Femur (tissue), 1 donor: ENCODE measurements around the gene GPC6.

Experiments used
- DNase-seq: peaks from one replicate; pipeline ENCODE4 v3.0.0-alpha.2; 2017

The GPC6 gene

DNA sequence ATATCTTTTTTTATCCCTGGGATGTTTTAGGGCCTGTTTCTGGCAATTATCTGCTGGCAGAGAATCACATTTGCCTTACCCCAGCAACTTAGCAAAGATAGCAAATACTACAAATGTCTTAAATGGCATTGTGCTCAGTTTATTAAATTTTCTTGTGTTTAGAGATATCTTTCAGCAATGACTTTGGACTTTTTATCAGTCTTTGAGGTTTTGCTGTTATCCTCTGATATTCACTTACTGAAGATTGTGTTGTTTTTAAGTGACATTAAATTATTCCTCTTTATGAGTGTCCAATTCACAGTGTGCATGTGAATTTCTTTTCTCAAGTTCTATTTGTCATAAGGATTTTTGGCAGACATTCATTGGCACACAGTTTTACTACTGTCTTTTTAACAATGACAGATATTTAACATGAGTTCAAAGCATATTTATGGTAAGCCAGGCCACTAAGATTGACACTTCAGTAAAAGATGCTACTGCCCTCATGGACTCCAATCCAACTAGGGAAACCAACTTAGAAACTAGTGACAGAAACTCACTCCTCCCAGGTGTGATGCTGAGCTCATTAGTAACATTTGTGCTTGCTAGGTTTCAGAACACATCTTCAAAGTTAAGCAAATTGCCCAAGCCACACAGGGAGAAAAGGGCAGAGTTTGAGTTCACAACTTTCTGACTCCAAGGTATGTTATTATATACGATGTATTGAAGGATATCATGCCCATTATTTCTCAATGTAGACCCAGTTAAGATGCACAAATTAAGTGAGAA is 481.9 kb downstream of the GPC6 start:
- DNase-seq = no peak

DNA sequence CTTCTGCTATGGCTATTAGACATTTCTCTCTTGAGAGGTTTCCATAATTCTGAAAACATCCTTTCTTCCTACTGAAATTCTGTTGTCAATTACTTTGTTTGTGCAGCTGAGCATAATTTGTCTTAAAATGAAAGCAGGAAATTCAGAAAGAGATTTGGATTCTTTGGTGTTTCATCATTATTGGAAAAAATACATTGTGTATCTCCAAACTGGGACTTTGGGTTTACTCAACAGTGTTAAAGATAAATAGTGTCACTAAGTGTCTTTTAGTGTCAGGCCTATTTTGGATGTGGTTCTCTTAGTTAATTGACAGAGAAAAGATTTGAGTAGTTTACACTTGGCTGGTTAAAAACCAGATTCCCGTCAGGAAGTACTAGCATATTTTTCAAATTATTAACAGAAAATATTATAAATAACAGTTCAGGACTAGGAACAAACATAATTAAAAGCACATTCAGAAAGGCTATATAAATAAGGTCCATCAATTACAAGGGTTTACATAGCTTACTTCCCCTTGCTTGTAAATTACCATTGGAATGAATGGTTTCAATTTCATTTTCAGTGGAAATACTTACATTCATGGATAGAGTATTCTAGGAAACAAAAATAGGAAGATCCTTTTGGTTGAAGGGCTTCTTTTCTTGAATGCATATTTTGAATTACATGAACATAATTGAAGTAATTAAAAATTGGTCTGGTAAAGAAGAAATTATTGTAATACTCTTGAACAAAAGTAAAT is 483.1 kb downstream of the GPC6 start:
- DNase-seq = no peak

DNA sequence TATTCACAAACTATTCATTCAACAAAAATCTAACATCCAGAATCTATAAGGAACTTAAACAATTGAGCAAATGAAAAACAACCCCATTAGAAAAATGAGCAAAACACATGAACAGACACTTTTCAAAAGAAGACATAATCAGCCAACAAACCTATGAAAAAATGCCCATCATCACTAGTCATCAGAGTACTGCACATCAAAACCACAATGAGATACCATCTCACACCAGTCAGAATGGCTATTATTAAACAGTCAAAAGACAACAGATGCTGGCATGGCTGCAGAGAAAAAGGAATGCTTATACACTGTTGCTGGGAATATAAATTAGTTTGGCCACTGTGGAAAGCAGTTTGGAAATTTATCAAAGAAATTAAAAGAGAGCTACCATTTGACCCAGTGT is 487.6 kb downstream of the GPC6 start:
- no peak for DNase-seq

DNA sequence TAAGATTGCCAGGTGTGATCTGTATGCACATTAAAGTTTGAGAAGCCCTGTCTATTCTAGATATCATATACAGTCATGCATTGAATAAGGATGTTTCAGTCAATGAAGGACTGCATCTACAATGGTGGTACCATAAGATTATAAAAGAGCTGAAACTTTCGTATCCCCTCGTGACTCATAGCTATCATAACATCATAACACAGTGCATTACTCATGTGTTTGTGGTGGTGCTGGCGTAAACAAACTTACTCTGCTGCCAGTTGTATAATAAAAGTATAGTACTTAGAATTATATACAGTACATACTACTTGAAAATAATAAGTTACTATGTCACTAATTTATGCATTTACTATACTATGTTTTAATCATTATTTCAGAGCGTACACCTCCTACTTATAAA is 489.3 kb downstream of the GPC6 start:
- no peak for DNase-seq

DNA sequence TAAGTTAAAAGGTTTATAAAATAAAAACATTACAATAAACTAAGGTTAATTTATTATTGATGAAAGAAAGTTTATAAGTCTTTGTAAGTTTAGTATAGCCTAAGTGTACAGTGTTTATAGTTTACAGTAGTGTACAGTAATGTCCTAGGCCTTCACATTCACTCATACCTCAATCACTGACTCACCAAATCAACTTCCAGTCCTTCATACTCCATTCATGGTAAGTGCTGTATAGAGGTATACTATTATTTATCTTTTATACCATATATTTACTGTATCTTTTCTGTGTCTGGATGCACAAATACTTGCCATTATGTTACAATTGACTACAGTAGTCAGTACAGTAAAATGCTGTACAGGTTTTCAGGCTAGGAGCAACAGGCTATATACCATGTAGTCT is 490.0 kb downstream of the GPC6 start:
- no peak for DNase-seq

DNA sequence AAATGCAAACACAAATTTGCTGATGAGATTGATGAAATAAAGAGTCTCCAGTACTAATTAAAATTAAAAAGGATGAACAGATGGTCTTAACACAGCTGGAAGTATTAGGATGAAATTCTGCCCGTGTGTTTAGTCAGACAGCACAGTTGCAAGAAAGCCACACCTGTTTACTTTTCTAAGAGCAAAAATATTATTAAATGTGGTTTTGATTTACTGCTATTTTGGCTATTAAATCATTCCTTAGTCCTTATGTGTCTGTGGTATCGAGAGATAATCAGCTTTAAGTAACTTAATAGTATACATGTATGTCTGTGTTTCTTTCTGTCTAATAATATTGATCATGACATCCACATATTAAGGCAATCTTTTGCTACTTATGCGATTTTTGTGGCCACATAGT is 494.9 kb downstream of the GPC6 start:
- DNase-seq = no peak

DNA sequence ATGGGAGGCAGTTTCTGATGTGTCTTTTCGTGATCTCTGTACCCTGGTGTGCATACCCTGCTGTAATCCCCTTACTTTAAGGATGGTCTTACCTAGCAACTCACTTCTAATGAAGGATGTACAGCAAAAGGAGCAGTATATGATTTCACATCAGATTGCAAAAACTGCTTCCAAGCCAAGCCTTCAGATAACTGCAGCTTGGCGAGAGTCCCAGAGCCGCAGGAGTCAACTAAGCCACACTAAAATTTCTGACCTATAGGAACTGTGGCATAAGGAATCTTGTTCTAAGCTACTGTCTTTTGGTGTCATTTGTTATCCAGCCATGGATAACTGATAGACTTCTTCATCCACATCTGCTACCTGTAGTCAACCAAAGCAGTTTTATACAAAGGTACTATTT is 496.7 kb downstream of the GPC6 start:
- no peak for DNase-seq

DNA sequence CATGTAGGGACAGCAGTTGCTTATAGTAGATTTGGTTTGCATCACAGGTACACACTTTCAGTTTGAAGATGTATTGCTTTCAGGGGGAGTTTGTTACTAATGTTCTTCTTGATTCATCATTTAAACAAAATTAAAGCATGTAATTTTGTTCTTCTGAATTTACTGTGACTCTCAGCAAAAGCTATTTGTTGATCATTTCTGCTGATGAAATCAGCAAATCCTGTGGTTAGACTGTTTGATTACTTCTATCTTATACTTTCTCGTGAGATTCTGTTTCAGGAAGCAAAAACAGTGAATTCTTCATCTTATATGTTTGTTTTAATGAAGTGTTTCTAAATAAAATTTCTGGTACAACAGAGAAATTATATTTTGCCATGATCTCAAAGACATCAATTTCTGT is 497.6 kb downstream of the GPC6 start:
- no peak for DNase-seq

DNA sequence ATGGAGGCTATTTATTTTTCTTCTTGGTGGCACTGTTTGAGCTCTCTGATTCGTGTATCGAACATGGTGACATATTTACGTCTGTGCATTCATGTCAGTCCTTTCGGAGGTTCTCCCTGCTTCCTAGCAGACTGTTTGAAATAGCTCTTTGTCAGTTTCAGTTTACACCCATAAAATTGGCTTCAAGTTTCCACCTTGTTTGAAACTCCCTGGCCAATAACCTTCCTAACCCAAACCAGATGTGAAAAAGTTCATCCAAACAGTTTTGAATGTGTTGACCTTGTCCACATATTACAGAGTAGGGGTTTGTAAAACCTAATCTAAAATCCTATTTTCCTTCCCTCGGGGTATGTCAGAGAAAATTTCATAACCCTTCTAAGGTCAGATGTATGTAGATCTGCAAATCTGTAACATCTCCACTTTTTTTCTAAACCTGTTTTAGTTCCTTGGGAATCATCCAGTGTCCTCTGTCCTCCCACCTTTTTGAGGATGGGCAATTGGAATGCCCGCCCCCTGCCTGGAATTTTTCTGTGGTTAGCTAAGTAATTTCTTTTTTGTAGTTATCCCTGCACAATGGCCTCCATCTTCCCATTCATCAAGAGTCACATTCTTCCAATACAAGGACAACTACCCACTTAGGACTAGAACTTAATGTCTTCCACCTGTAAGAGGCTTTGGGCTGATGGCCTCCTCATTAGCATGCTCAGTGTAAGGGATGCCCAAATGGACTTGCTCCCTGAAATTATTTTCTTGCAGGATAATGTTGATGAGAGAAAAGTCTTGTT is 499.8 kb downstream of the GPC6 start:
- DNase-seq = peak; percentile 19

DNA sequence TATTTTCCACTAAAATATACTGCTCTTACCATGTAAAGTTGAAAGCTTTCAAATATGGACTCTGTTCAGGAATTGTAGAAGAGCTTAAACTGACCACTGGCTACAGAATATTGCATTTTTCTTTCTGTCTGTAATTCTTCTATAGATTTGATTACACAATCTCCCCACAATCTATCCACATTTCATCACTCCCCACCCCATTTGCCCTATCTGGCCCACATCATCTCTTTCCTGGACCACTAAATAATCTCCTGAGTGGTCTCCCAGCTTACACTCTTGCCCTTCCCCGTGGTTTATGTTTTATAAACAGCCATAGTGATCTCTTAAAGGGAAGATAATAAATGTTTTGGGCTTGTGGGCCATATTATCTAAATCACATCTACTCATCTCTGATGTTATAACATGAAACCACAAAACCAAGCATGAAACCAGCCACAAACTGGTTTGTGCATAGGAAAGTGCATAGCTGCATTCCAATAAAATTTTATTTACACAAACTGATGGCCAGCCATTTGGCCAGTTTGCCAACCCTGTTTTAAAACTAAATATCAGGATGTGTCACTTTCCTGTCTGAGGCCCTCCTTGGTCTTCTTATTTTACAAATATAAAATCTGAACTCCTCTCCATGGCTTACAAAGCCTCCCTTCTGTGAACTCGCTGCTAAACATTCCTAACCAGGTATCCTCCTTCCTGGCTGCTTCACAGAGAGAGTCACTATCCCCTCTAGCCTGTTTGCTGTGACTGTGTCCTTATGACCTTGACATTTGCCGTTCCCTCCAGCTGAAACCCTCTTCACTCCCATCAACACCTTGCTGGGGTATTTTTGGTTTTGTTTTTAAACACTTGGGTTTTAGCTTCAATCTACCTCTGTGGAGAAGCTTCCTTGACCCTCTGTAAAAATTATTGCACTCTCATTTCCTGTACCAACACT is 500.9 kb downstream of the GPC6 start:
- no peak for DNase-seq

DNA sequence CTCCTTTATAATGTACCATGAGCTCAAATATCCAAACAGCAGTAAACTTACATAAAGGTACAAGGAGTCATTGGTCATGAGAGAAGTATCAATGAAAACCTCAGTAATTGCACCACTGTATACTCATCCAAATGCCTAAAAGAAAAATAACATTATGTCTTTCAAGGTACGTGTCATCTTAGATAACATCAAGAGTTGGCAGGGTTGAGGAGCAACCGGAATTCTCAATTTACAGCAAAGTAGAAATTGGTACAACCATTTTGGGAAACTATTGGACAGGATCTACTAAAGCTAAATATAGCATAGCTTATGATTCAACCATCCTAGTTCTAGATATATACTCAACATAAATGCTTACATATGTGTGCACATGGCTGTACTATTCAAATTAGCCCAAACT is 502.8 kb downstream of the GPC6 start:
- no peak for DNase-seq

DNA sequence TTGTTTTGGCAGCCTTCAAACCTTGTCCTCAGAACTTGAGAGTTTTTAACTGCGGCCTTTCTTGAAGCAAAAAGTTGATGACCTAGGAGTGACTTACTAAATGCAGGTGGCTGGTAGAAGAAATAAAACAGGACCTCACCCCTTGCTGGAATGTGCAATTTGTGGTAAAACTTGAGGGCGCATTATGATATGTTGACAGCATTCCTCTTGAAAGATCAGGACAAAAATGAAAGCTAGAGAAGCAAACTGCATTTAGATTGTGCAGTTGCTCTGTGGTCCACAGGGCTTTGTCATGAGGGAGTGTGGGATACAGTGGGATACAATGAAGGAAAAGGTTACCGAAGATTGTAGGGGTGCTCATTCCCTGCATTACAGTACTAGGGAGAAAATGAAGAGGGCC is 504.2 kb downstream of the GPC6 start:
- DNase-seq = peak; percentile 34

DNA sequence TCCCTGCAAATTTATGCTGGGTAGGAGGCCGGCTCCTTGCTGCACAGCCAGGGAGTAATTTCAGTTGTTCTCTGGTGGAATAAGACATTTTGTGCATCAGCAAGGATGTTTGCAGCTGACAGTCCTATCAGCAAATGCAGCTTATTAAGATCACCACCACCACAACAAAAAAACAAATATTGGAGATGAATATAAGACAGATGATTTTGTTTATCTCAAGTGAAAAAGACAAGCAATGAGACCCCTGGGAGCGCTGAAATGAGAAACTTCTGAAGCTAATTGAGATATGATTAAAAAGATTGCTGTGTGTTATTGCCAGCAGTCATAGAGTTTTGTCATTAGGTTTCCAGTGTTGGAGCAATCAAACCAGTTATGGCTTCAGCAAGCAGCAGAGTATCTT is 505.6 kb downstream of the GPC6 start:
- no peak for DNase-seq

DNA sequence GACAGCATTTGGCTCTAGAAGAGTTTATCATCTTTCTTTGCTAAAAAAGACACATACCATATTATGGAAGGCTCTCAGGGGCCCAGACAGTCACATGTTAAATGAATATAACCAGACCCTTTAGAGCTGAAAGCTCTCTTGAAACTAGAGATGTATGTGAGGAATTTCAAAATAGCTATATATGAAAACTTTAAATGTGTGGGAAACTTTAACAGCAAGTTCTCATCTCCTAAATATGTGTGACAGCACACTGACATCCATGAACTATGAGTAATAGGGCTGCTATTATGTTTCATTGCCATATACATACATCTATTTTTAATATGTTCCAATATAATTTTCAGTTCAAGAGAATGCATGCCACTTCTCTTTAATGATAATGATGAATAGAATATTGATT is 509.5 kb downstream of the GPC6 start:
- DNase-seq = no peak

DNA sequence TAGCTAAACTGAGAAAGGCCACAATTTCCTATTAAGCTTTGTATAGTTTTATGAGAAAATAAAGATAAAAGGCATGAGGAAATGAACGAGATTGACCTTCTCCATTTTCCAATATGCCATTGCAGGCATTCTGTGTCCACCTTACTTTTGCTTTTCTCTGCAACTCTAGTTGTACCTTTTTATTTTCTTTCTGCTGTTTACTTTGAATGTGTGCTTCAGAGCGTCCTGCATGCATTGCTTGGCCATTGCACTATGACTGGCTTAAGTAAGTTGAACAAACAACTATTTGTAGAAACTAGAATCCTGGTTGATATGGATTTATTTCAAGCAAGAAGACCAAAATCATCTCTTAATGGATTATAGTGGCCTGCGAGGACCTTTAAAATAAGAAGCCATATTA is 510.3 kb downstream of the GPC6 start:
- DNase-seq = no peak

DNA sequence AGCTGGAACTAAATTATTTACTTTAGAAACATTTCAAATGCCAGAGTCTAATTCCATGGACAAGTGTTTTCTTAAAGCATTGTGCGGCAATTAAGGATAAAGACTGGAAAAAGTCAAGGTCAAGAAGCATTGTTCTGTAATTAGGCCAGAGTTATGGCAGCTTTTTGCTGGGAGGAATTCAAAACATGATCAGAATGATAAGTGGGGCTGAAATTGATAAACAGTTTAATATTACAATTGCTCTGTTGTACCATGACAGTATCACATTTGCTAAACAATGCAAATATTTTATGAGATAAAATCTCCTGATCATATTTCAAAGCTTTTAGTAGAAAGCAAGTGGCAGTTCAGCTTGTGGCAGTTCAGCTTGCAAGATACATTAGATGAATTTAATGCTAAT is 513.7 kb downstream of the GPC6 start:
- no peak for DNase-seq

DNA sequence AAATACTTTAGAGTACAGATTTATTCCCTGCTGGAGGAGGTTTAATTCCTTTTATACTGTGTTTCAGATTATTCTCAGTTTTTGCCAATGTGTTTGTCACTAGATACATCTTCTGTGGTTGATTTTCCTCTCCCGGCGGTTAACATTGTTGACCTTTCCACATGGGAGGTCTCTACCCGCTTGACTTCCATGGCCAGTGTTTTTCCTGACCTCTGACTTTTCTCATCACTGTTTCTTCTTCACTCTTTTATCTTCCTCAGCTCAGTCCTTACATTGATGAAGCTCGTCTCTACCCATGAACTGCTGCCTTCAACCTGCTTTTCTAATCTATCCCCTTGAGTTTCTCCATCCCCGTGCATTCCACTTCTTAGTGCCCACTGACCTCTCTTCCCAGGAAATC is 517.4 kb downstream of the GPC6 start:
- no peak for DNase-seq

DNA sequence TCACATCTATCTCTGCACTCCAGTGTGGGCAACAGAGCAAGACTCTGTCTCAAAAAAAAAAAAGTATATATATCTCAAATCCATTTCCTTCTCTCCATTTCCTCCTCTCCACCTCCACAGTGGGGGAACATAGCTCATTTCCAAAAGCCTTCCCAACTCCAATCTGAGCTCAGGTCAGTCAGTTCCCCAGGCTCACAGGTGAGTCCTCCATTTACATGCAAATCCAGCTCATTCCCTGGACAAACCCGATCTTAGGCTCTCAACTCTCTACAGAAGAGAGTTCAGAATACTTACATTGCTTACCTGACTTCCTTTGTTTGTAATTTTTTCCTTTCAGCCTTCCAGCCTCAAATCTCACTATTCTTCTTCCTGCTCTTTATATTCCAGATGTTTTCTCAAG is 518.3 kb downstream of the GPC6 start:
- no peak for DNase-seq

DNA sequence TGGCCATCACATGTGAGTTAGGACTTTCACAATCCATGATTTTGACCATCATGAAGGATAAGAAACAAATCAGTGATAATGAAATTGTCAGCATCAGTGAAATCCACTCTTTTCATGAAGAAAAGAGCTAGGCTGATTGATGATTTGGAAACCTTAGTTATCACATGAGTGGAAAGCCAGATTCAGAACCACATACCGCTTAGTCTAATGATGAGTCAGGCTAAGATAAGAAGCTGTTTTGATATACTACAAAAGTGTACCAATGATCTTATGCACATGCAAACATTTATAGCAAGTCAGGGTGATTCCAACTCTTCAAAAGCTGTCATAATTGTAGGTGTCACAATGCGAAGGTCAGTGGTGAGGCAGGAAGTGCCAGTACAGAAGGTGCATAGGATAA is 519.3 kb downstream of the GPC6 start:
- no peak for DNase-seq

DNA sequence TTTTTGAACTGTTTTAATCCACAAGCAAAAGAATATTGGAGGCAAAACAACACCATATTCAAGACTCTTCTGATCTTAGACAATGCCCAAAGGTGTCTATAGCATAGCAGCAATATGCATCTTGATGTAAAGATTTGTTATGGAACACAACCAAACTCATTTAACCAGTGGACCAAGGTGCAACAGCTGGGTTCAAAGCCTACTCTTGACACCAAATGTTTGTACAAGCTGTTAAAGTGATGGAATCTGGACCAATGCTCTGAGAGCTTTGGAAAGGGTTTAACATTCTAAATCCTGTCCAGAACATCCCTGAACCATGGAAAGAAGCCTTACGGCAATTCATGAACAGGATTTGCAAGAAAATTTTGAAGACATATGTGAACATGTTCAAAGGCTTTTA is 520.0 kb downstream of the GPC6 start:
- no peak for DNase-seq

DNA sequence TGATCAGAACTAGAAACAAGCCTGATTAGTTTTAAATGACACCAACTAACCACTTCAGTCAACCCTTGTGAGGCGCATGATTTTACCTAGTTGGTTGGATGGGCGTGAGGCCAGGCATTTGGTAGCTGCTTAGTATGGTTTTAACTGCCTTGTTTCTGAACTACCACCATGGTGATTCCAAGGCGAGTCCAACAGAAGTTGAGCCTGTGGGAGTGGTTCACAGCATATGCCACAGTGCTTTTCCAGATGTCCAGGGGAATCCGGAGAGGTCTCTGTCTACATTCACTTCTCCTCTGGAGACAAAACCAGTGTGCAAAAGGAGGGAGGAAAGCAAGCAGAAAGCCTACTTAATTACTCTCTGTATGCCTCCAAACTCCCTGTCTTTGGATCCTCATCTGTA is 524.1 kb downstream of the GPC6 start:
- DNase-seq = no peak

DNA sequence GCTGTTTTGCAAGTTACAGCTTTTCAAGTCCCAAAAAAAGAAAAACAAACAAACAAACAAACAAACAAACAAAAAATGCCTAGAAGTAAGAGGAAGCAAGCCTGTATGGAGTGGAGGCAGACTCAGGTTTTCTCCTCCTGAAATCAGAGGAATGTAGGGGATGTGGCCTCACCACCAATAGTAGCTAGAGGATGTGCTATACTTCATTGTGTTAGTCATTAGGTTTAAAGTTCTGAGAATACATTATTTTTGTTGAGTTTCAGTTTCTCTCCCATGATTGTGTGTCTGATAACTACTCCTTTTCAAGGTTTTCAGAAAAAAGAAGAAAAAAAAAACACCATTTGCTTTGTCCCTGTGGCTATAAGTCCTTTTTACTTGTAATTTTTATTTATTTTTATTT is 524.5 kb downstream of the GPC6 start:
- DNase-seq = no peak

DNA sequence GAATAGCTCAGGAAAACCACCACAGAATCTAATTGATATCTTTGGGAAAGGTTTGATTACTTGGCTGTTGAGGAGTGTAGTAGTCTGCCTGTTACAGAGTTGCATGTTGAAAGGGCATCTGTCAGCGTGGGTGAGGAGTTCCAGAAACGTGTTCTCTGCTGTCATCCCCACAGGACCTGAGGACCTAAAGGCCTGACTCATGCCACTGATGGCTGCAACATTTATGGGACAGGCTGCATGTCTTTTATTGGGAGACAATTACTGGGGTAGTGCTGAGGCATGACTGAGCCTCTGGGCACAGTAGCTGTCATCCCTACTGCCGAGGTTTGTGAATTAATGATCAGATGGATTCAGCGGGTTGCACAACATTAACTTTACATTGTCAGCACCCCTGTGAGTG is 525.9 kb downstream of the GPC6 start:
- no peak for DNase-seq
